GM06990 (cell line): ENCODE measurements around the gene GREM1.

Source experiments
- DNase-seq: peaks from one replicate; pipeline ENCODE4 v3.0.0-alpha.2; 2011; ENCODE audit not compliant: insufficient read length; ENCODE audit errors: extremely low read depth
- H3K27me3 ChIP-seq: replicated peaks from 2 replicates; pipeline ENCODE4 v1.6.0; 2011; ENCODE audit warnings: low read length; ENCODE audit not compliant: control insufficient read depth, insufficient read depth
- H3K36me3 ChIP-seq: 2 replicates; pipeline ENCODE4 v1.5.1; 2011; ENCODE audit warnings: low read length; ENCODE audit not compliant: control insufficient read depth, insufficient read depth
- H3K4me3 ChIP-seq: replicated peaks from 2 replicates; pipeline ENCODE4 v1.5.1; 2011; ENCODE audit warnings: low read depth, mild to moderate bottlenecking, control low read depth, low read length
- CTCF ChIP-seq: IDR thresholded peaks from 2 replicates; pipeline ENCODE4 v1.5.1; 2011; ENCODE audit warnings: low read length, control low read depth, mild to moderate bottlenecking, inconsistent platforms; ENCODE audit not compliant: insufficient read depth, poor library complexity, severe bottlenecking

GREM1 gene

GRCh38 chr15:32784581-32784980 lies 66.8 kb downstream of the GREM1 start:
- H3K4me3 ChIP-seq, result no peak overlapping the region
- no peaks in the 10 kb centered on the region for H3K27me3 ChIP-seq
- H3K36me3 ChIP-seq, result no peaks in the 10 kb centered on the region
- TF ChIP-seq CTCF, result no peak
- DNase-seq, result no peak

GRCh38 chr15:32786906-32787305 lies 69.1 kb downstream of the GREM1 start:
- Histone ChIP-seq H3K4me3 (no peak overlapping the region), H3K36me3 (no peaks in the 10 kb centered on the region), H3K27me3 (no peaks in the 10 kb centered on the region)
- DNase-seq, result no peak
- no peak for TF ChIP-seq CTCF

DNA sequence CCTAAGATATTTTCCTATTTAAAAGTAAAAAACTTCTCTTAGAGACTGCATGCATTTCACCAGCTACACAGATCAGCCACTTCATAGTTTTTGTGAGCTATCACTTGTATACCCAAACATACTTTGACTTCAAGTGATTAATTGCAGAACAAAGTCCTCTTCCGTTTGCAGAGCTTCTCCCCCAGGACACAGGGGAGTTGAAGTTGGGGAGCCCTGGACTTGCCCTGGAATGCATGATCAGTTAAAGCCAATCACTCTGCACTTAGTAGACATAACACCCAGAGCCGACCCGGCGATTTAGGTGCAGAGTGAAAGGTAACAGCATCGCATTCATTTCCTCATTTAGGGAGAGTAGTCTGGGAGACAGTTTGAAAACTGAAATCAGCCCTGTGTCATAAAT lies 70.1 kb downstream of the GREM1 start:
- no peaks in the 10 kb centered on the region for H3K27me3 ChIP-seq
- TF ChIP-seq CTCF, result no peak
- no peak for DNase-seq
- H3K36me3 ChIP-seq, result no peaks in the 10 kb centered on the region
- no peak overlapping the region for H3K4me3 ChIP-seq

- H3K27me3 ChIP-seq, result no peaks in the 10 kb centered on the region
- DNase-seq, result no peak
- H3K4me3 ChIP-seq, result no peak overlapping the region
- no peak for TF ChIP-seq CTCF
- H3K36me3 ChIP-seq, result no peaks in the 10 kb centered on the region
These were observed 72.7 kb downstream of the GREM1 start for GRCh38 chr15:32790352-32790999.

DNA sequence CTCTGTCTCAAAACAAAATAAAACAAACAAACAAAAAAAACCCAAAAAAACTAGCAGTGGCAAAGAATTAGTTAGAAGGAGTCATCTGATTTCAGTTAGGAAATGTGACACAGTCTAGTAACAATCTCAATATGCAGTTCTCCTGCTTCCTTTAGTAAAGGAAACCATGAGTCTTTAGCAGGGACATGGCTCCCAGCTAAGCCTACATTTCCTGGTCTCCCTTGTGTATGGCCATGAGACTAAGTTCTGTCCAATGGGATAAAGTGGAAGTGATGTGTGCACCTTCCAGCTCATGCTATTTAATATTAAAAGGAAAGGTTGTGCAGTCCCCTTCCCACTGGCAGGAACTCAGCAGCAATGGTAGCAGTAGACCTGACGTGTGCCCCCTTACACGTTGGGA lies 74.6 kb downstream of the GREM1 start:
- TF ChIP-seq CTCF, result no peak
- Histone ChIP-seq H3K27me3 (no peaks in the 10 kb centered on the region), H3K36me3 (no peaks in the 10 kb centered on the region), H3K4me3 (no peak overlapping the region)
- DNase-seq, result no peak
